HG03103 (cell line): ENCODE data around the gene CKM.
"Not testable (repeated sequence)": the region's sequence is repeated elsewhere in the genome, so short reads cannot be mapped to it uniquely, and the experiment has no call there.

Source experiments
- ATAC-seq: cut with Tn5 transposase; IDR thresholded peaks from one replicate; pipeline ENCODE4 v1.9.1; 2021; ENCODE audit warnings: low read depth; ENCODE audit not compliant: unreplicated experiment

Gene CKM

GRCh38 chr19:45349430-45349941 lies 26.8 kb upstream of the CKM start:
- no peak for ATAC-seq

GRCh38 chr19:45349126-45349415 lies 26.4 kb upstream of the CKM start:
- ATAC-seq, result no peak

- ATAC-seq, result no peak
Measured at GRCh38 chr19:45348367-45349125, 25.9 kb upstream of the CKM start.

- no peak for ATAC-seq
Measured at GRCh38 chr19:45347570-45348366, 25.1 kb upstream of the CKM start.

GRCh38 chr19:45346449-45346848 lies 23.8 kb upstream of the CKM start:
- ATAC-seq, result no peak

- no peak for ATAC-seq
Measured at GRCh38 chr19:45345506-45345860, 22.8 kb upstream of the CKM start.

GRCh38 chr19:45344621-45345505 lies 22.2 kb upstream of the CKM start:
- ATAC-seq, result no peak

- ATAC-seq, result no peak
Measured at GRCh38 chr19:45342911-45343310, 20.2 kb upstream of the CKM start.

GRCh38 chr19:45340899-45341453 lies 18.3 kb upstream of the CKM start:
- no peak for ATAC-seq

- no peak for ATAC-seq
Measured at GRCh38 chr19:45340232-45340898, 17.7 kb upstream of the CKM start, which contains the start of gene KLC3. KLC3 (plus strand) TSS chr19:45340750; CDS start chr19:45345542, 4,792 bp downstream.

- no peak for ATAC-seq
Measured at GRCh38 chr19:45339629-45340028, 17.0 kb upstream of the CKM start.

GRCh38 chr19:45336696-45337251 lies 14.1 kb upstream of the CKM start:
- no peak for ATAC-seq

- not testable (repeated sequence) for ATAC-seq
Measured at GRCh38 chr19:45334881-45335280, 12.2 kb upstream of the CKM start.

GRCh38 chr19:45333609-45334303 lies 11.1 kb upstream of the CKM start:
- ATAC-seq, result no peak

GRCh38 chr19:45331411-45331810 lies 8.7 kb upstream of the CKM start:
- no peak for ATAC-seq

- ATAC-seq, result no peak
Measured at GRCh38 chr19:45327404-45328143, 4.9 kb upstream of the CKM start.

- no peak for ATAC-seq
Measured at GRCh38 chr19:45324349-45324907, 1.8 kb upstream of the CKM start.

- ATAC-seq, result no peak
Measured at GRCh38 chr19:45323671-45324081, 1.0 kb upstream of the CKM start.
